K562 (cell line): ENCODE results near the gene FASTKD3. TPM values are rescaled to one million over a fixed set of nuclear protein-coding genes. Genes with fewer than 3 reads are reported as not detected.

ENCODE experiments used
- ATAC-seq: fragments of 200-7000 bp; cut with Tn5 transposase; 3 replicates; pipeline ENCODE4 v1.9.1; 2020; ENCODE audit warnings: moderate library complexity
- BruUV-seq: library from RNA; stranded (reverse); fragments of 400-500 nt; replicated peaks from 2 replicates; lab custom pipeline; 2021; lab: Mats Ljungman, UMichigan
- CTCF ChIA-PET: fragments of 300-600 bp; formaldehyde crosslinking; extraction: SDS; loops from one replicate; lab custom pipeline; 2021; ENCODE audit warnings: low intra/inter-chr PET ratio; lab: Yijun Ruan, JAX
- POLR2A ChIA-PET: fragments of 300-600, 350-650 bp; sonication (Branson Sonifier 250); formaldehyde crosslinking; extraction: SDS; loops from one replicate; lab custom pipeline; 2021; ENCODE audit warnings: antibody characterized with exemption, inconsistent platforms; lab: Yijun Ruan, JAX
- DNase-seq, 4 experiments: peaks; one replicate each; pipeline versions ENCODE4 v3.0.0 to v3.0.0-alpha.2; 2011 to 2018; ENCODE audit warnings: low spot score in 3 of 4, mixed read lengths in 3 of 4; ENCODE audit errors: extremely low read depth in 1 of 4
- FAIRE-seq: peaks from 2 replicates; lab custom pipeline; 2011; peaks lifted over from hg19 to GRCh38; lab: Jason Lieb, UNC
- H2AFZ ChIP-seq: 2 replicates; pipeline ENCODE4 v1.6.0; 2011; ENCODE audit warnings: low read depth, low read length, control low read depth, inconsistent platforms
- H3K27ac ChIP-seq: fragments of 200-600 bp; 3 replicates; pipeline ENCODE4 v1.8.0; 2011; ENCODE audit warnings: low read depth, mild to moderate bottlenecking, control low read depth, inconsistent platforms, low read length, moderate library complexity, mixed read lengths; ENCODE audit errors: extremely low read depth
- H3K27me3 ChIP-seq, 2 experiments: fragments of 300-600 bp in 1 of 2; 2 replicates in 1 of 2; 3 replicates in 1 of 2; pipeline versions ENCODE4 v1.6.0 to v1.8.0; 2011; ENCODE audit warnings: inconsistent platforms in 2 of 2, low read length in 2 of 2, mild to moderate bottlenecking in 1 of 2, mixed read lengths in 1 of 2, moderate library complexity in 1 of 2; ENCODE audit not compliant: control insufficient read depth in 2 of 2, insufficient read depth in 2 of 2
- H3K36me3 ChIP-seq: fragments of 300-600 bp; 3 replicates; pipeline ENCODE4 v1.8.0; 2011; ENCODE audit warnings: mild to moderate bottlenecking, low read length, inconsistent platforms; ENCODE audit not compliant: control insufficient read depth, insufficient read depth
- H3K4me1 ChIP-seq, 2 experiments: fragments of 200-600 bp in 1 of 2; replicated peaks in 1 of 2; 2 replicates in 1 of 2; 3 replicates in 1 of 2; pipeline versions ENCODE4 v1.5.1 to v1.8.0; 2011; ENCODE audit warnings: inconsistent platforms in 2 of 2, low read length in 2 of 2, mild to moderate bottlenecking in 1 of 2, mixed read lengths in 1 of 2, moderate library complexity in 1 of 2; ENCODE audit not compliant: control insufficient read depth in 2 of 2, insufficient read depth in 2 of 2
- H3K4me2 ChIP-seq: 2 replicates; pipeline ENCODE4 v1.6.1; 2011; ENCODE audit warnings: low read length, control low read depth, inconsistent platforms, mixed read lengths; ENCODE audit not compliant: insufficient read depth
- H3K4me3 ChIP-seq: fragments of 200-600 bp; sonication (generic), shearing (Covaris generic); 2 replicates; pipeline ENCODE4 v1.5.1; 2016; ENCODE audit warnings: control low read depth, inconsistent platforms
- H3K79me2 ChIP-seq: fragments of 200-600 bp; 3 replicates; pipeline ENCODE4 v1.8.0; 2011; ENCODE audit warnings: low read length, inconsistent platforms; ENCODE audit not compliant: control insufficient read depth, insufficient read depth
- H3K9ac ChIP-seq, 2 experiments: 2 replicates each; pipeline versions ENCODE4 v1.6.0 to v1.6.1; 2011; ENCODE audit warnings: low read depth in 2 of 2, low read length in 2 of 2, control low read depth in 1 of 2, inconsistent platforms in 1 of 2, mild to moderate bottlenecking in 1 of 2, mixed read lengths in 1 of 2; ENCODE audit not compliant: insufficient read depth in 1 of 2
- H3K9me1 ChIP-seq: one replicate; pipeline ENCODE4 v1.6.0; 2011; ENCODE audit warnings: inconsistent platforms, mild to moderate bottlenecking, low read length, moderate library complexity; ENCODE audit not compliant: control insufficient read depth, insufficient read depth
- H3K9me3 ChIP-seq: replicated peaks from 2 replicates; pipeline ENCODE4 v1.5.1; 2011; ENCODE audit warnings: low read depth, low read length, inconsistent platforms; ENCODE audit not compliant: control insufficient read depth, insufficient read depth
- H4K20me1 ChIP-seq: replicated peaks from 2 replicates; pipeline ENCODE4 v1.6.1; 2011; ENCODE audit warnings: low read length, inconsistent platforms, mixed read lengths; ENCODE audit not compliant: control insufficient read depth, insufficient read depth
- C11orf30 ChIP-seq: fragments of 450-650 bp; IDR thresholded peaks from 2 replicates; pipeline ENCODE4 v1.6.1; 2016; ENCODE audit warnings: low read depth, mild to moderate bottlenecking
- CEBPB ChIP-seq: fragments of 450-650 bp; IDR thresholded peaks from 2 replicates; pipeline ENCODE4 v1.6.1; 2016; ENCODE audit warnings: missing genetic modification characterization, missing compliant biosample characterization
- CEBPG ChIP-seq, 3 experiments: fragments of 200-800 bp in 1 of 3; sonication (Bioruptor generic) in 1 of 3; sonication (generic) in 1 of 3; formaldehyde crosslinking in 1 of 3; IDR thresholded peaks in 2 of 3; conservative IDR thresholded peaks in 1 of 3; 2 replicates each; pipeline versions ENCODE4 v1.6.1 to v1.8.0; 2016 to 2022; ENCODE audit warnings: missing compliant biosample characterization in 2 of 3, missing genetic modification characterization in 2 of 3, mild to moderate bottlenecking in 1 of 3, missing genetic modification reagents in 1 of 3
- FOSL1 ChIP-seq: fragments of 200-800 bp; sonication (Bioruptor generic); conservative IDR thresholded peaks from 2 replicates; pipeline ENCODE4 v1.6.1; 2016; ENCODE audit warnings: missing genetic modification characterization, missing compliant biosample characterization
- MAFG ChIP-seq: fragments of 450-650 bp; conservative IDR thresholded peaks from 2 replicates; pipeline ENCODE4 v1.6.1; 2016; ENCODE audit warnings: missing genetic modification characterization, missing compliant biosample characterization
- MTA1 ChIP-seq: fragments of 450-650 bp; IDR thresholded peaks from 2 replicates; pipeline ENCODE4 v1.6.1; 2017; ENCODE audit warnings: borderline replicate concordance
- POU5F1 ChIP-seq: fragments of 150-350 bp; IDR thresholded peaks from 2 replicates; pipeline ENCODE4 v1.6.1; 2014; ENCODE audit warnings: borderline replicate concordance, low read length, low read depth, mild to moderate bottlenecking; ENCODE audit not compliant: partially characterized antibody
- SMARCA5 ChIP-seq: fragments of 450-650 bp; IDR thresholded peaks from 2 replicates; pipeline ENCODE4 v1.6.1; 2016
- ZNF316 ChIP-seq: fragments of 450-650 bp; IDR thresholded peaks from 2 replicates; pipeline ENCODE4 v1.6.1; 2016
- ZNF57 ChIP-seq: fragments of 450-650 bp; formaldehyde crosslinking; IDR thresholded peaks from 2 replicates; pipeline ENCODE4 v1.4.0; 2020; ENCODE audit warnings: mild to moderate bottlenecking, moderate library complexity
- WGBS: fragments of 100-300 bp; shearing (Covaris generic); methylation state at CpG from one replicate; pipeline ENCODE4 v1.1.6; 2016; ENCODE audit warnings: low coverage, mixed read lengths; ENCODE audit not compliant: insufficient coverage; ENCODE audit errors: missing lambda C conversion rate; 5-methylcytosine and 5-hydroxymethylcytosine counted together
- in situ Hi-C: fragments of 300-500 bp; cut with MboI; formaldehyde crosslinking; loops from 4 replicates; pipeline ENCODE4 v1.15.0; 2018; ENCODE audit warnings: inconsistent platforms, mixed read lengths
- intact Hi-C: fragments of 100-400 bp; cut with micrococcal nuclease; formaldehyde crosslinking; loops from 2 replicates; pipeline ENCODE4 v1.14.2; 2022
- polyA plus RNA-seq, 8 experiments: library from polyadenylated mRNA; depleted of rRNA in 4 of 8; stranded (reverse) in 5 of 8; unstranded in 3 of 8; fragments of >200 nt; fragmentation: Nextera tagmentation in 2 of 8; fragmentation: Illumina TruSeq in 1 of 8; extraction: Ambion mirVana in 2 of 8; extraction: Trizol in 1 of 8; gene quantifications; 2 replicates each; pipeline versions ENCODE4 v1.2.1 to v1.2.3, GENCODE V29; 2011 to 2014; ENCODE audit warnings: inconsistent platforms in 1 of 8, missing spikeins in 1 of 8
- total RNA-seq, 7 experiments: library from RNA; depleted of rRNA in 6 of 7; stranded (reverse); fragments of >200 nt in 6 of 7; fragmentation: Illumina TruSeq in 2 of 7; extraction: Trizol in 2 of 7; gene quantifications; 2 replicates each; pipeline versions ENCODE4 v1.2.1 to v1.2.3, GENCODE V29; 2011 to 2021; ENCODE audit warnings: low replicate concordance in 1 of 7
- TF ChIP-seq, protein P1 (sequence below), 2 experiments: fragments of 450-650 bp in 1 of 2; sonication (generic) in 1 of 2; formaldehyde crosslinking in 1 of 2; IDR thresholded peaks in 1 of 2; conservative IDR thresholded peaks in 1 of 2; 2 replicates each; pipeline versions ENCODE4 v1.6.1 to v1.8.1; 2016 to 2023; ENCODE audit warnings: mild to moderate bottlenecking in 2 of 2, moderate library complexity in 2 of 2, inconsistent platforms in 1 of 2, missing genetic modification reagents in 1 of 2

FASTKD3 gene
- total and polyA plus RNA-seq, 9 of the 15 experiments (the other 6 are each of a cell fraction or from before 2014, with no cell fraction given) = 17.1 to 149 (median 47.5) TPM

- Histone ChIP-seq H3K4me3 (no peak overlapping the region), H4K20me1 (no peaks in the 10 kb centered on the region), H3K79me2 (no peaks in the 10 kb centered on the region), H3K4me2 (no peak overlapping the region), H3K9ac (no peak overlapping the region), H3K4me1 (no peaks in the 10 kb centered on the region), H3K27ac (no peak overlapping the region), H2AFZ (no peak overlapping the region), H3K9me1 (no peaks in the 10 kb centered on the region), H3K9me3 (no peaks in the 10 kb centered on the region), H3K36me3 (no peaks in the 10 kb centered on the region), H3K27me3 (no peaks in the 10 kb centered on the region)
- BruUV-seq = no TSS peak
- DNase-seq (no peak), FAIRE-seq (no peak), ATAC-seq (no peak; the same call in 1 of the 3 replicates)
- POLR2A ChIA-PET = interaction anchor here (1.1 kb wide), 1 partner anchor 10 kb away, joined by 3 read pairs; no protein-coding TSS in a partner anchor
- intact Hi-C loops (no loop called here), in situ Hi-C loops (no loop called here)
- WGBS = 7% methylated on average over 5 of the region's 5 CpGs
- TF ChIP-seq MTA1 = no peak
- TF ChIP-seq SMARCA5 = no peak
- TF ChIP-seq MAFG (tag) = peak; percentile 47; the same call in 1 of the 2 replicates
- TF ChIP-seq FOSL1 (tag) = no peak
- peak; percentile 59; the same call in 1 of the 2 replicates for TF ChIP-seq C11orf30
- no peak for TF ChIP-seq CEBPG (CRISPR knock-in tag; IDR thresholded peaks at IDR 0.05)
- TF ChIP-seq CEBPG (tag; conservative IDR thresholded peaks at IDR 0.05 in 1 of 2, IDR thresholded peaks at IDR 0.05 in 1 of 2) = peak; percentile 27 to 53; a peak in 2 of 4 replicates
- TF ChIP-seq, protein P1, sequence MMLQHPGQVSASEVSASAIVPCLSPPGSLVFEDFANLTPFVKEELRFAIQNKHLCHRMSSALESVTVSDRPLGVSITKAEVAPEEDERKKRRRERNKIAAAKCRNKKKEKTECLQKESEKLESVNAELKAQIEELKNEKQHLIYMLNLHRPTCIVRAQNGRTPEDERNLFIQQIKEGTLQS (IDR thresholded peaks at IDR 0.05) = peak; percentile 35
- TF ChIP-seq, protein P1 (CRISPR knock-in tag; conservative IDR thresholded peaks at IDR 0.05) = no peak
- TF ChIP-seq ZNF57 (CRISPR knock-in tag) = no peak
- TF ChIP-seq ZNF316 = peak; percentile 85
- TF ChIP-seq POU5F1 = no peak
- peak; percentile 69 for TF ChIP-seq CEBPB (tag)
- CTCF ChIA-PET = no interaction called here
Measured at GRCh38 chr5:7917130-7918123, 48.6 kb upstream of the FASTKD3 start.
